Activated CD4-positive, CD25-positive, alpha-beta regulatory T cell treated with anti-CD3 and anti-CD28 coated beads, Interleukin-2, amount 50 U/mL, for 24 hours (primary cell): Measurements from ENCODE around the gene GYPC.
"Not testable (repeated sequence)": the region's sequence is repeated elsewhere in the genome, so short reads cannot be mapped to it uniquely, and the experiment has no call there.

ENCODE experiments used
- ATAC-seq, 2 donors: fragments of 150-1000 bp; cut with Tn5 transposase; one replicate each; pipeline ENCODE4 v1.10.0; 2021; ENCODE audit warnings: mild to moderate bottlenecking in 1 of 2, moderate library complexity in 1 of 2

GYPC gene

GRCh38 chr2:126672980-126673605, 17.1 kb downstream of the GYPC start:
- ATAC-seq: no peak

DNA sequence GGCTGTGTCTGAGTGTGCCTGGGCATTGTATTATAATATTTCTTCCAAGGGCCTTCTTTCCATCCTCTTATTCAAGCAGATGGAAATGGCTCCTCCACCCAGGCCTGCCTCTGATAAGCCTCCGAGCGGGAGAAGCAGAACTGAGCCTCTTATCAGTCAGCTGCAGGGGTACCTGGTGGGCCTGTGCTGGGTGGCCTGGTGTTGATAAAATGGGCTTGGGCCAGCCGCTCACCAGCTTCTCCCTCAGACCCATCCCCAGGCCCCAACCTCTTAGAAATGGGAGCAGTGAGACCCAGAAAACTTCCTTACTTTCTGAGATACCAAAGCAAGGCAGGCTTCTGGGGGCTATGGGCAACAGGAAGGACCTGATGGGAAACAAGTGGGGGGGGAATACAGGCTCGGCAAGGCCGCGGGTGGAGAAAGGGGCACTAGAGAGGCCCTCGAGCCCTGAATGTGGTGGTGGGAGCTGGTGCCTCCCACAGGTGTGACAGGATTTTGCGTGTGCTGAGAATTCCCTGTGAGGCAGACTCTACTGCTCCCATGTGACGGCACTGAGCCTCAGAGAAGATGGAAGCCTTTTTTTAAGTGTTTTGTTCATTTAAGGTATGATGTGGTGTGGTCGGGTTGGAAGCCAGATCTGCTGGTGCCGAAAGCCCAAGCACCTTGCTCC, 18.3 kb downstream of the GYPC start:
- no peak for ATAC-seq

DNA sequence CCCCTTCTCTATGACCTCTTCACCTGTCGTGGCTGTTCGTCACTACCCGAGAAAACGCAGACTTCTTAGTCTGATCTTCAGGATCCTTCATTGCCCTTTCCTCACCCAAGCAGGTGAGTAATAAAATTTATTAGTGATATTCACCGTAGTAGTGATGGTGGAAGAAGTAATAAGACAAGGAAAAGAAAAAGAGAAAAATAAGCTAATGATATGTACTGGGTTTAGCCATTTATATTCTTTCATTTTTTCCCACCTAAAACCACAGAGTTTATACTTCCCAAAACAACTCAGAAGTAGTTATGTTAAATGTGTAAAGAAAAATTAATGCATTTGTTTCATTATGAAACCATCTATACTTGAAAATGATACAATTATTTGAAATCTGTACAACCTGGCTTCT, 19.7 kb downstream of the GYPC start:
- ATAC-seq: no peak

GRCh38 chr2:126676221-126677175, 20.5 kb downstream of the GYPC start:
- ATAC-seq: no peak

DNA sequence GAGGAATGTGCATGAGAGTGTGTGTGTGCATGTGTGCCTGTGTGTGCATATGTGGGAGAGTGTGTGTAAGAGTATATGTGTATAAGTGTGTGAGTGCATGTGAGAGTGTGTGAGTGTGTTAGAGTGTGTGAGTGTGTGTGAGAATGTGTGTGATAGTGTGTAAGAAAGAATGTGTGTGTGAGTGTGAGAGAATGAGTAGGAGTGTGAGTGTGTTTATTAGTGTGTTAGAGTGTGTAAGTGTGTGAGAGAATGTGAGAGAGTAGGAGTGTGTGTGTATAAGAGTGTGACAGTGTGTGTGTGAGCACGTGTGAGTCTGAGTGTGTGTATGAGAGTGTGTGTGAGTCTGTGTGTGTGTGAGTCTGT, 21.2 kb downstream of the GYPC start:
- ATAC-seq: no peak

DNA sequence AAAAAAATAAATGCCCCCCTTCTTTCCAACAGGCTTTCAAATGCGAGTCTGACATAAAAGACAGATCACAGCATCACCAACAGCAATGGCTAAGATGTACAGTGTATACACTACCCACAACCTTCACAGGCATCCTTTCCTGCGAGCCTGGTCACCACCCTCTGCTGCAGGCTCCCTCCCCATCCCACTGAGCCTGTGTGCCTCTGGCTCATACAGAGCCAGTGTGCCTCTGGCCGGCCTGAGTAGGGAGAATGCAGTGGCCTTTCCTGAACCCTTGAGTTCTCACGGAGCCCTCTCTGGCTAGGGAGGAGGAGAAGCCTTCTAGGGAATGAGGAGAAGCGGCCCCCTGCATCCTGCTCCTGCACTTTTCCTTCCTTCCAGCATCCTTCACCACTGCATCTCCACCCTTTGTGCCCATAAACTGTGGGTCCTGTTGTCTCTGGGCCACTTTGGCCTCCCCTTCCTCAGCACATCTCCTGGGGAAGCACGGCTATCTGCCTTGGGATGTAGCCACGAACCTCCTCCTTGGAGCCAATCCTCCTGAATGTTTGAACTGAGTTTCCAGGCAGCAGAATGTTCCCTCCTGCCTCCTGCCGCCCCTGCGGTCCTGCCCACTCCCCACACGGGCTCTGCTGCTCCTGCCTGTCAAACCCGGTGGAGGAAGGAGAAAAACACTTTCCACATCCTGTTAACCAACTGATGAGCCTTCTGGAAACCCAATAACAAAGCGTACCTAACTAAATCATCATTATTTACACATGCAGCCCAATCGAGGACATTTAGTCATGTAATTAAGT, 22.5 kb downstream of the GYPC start:
- no peak for ATAC-seq

- no peak for ATAC-seq
Observed at GRCh38 chr2:126679094-126679713, 23.2 kb downstream of the GYPC start.

DNA sequence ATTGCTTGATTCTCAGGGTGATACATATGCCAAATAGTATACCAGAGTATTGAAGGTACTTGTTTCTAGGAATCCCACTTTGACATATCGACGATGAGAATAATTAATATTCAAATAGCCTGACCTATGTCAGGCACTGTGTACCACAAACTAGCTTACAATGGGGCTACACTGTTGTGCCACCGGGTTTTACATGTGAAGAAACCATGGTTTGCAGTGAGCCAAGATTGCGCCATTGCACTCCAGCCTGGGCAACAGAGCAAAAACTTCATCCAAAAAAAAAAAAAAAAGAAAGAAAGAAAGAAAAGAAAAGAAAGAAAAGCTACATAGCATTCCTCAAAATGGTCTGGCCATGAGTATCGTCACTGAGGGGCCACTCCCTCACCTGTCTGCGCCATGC, 25.5 kb downstream of the GYPC start:
- no peak for ATAC-seq

GRCh38 chr2:126685629-126686028, 29.7 kb downstream of the GYPC start:
- ATAC-seq: no peak

GRCh38 chr2:126686286-126686685, 30.3 kb downstream of the GYPC start:
- no peak for ATAC-seq

DNA sequence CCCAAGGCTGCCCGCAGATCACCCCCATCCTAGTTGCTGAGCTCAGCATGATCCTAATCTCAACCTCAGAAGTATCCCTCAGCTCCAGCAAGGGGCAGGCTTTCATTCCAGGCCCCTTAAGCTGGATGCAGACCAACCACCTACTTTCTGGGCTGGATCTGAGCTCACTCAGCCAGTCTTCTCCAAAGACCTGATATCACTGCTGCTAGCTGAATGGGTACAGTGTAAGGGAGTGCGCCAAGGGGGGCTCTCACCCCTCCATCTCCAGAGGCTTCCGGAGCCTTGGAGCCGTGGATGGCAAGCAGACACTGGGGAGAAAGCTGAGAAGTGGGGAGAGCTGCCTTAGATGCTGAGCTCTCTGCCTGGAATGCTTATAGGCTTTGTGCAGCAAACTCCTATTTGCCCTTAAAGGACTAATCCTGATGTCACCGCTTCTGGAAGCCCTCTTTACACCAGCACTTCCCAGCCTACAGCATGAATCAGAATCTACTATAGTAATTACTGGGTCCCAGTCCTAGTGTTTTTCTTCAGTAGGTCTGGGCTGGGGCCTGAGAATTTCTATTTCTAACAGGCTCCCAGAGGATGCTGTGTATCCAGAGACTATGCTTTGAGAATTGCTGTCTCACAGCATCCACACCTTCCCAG, 31.0 kb downstream of the GYPC start:
- ATAC-seq: no peak

DNA sequence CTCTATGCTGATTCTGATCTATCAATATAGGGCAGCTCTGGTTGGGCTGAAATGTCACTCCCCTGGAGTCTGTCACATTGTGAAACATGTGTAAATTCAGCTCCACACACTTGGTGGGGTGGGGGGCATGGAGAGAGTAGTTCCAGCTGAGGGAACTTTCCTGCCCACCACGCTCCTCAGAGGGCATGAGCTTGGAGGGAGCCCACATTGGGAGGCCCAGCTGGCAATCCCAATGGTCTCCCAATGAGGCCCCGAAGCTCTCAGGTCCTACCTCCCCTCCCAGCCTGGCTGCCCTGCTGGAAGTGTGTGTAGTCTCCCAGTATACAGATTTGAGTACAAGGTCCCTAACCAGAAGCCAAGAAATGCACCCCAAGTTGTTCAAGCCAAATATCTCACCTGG, 31.5 kb downstream of the GYPC start:
- no peak for ATAC-seq

DNA sequence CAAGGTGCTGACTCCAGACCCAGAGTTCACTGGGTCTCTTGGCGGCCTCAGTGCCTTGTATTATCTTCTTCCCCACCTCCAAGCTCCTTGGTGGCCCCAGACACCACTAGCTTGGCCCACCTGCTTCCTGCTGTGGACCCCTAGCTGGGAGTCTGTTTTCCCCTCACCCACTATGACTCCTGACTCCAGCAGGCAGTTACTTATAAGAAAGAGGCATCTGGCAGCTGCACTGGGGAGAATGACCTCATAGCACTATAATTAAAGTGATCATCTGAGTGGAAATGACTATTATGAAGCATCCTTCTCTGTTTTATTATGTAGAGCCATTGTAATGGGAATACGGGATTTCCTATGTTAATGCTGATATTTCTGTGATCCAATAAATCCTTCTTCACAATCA, 32.6 kb downstream of the GYPC start:
- not testable (repeated sequence) for ATAC-seq

GRCh38 chr2:126692241-126692640, 36.3 kb downstream of the GYPC start:
- ATAC-seq: not testable (repeated sequence)

- not testable (repeated sequence) for ATAC-seq
Observed at GRCh38 chr2:126692934-126693592, 37.1 kb downstream of the GYPC start.

GRCh38 chr2:126696644-126697520, 40.9 kb downstream of the GYPC start:
- ATAC-seq: no peak

DNA sequence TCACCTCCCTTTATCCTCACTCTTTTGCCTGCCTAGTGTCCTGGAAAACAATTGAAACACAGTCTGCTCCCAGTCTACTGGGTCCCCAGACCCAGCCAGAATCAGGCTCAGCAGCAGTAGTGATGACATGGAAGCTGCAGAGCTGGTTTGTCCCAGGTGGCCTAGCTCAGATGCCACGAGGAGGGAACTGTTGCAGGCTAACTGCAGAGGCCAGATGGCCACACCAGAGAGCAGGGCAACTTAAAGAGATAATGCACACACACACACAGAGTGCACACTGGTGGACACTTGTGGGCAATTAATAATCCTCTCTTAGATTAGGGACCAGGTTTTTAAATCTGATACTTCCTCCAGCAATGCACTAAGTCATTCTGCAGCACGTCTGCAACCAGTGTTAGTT, 42.4 kb downstream of the GYPC start:
- ATAC-seq: no peak

- ATAC-seq: no peak
Observed at GRCh38 chr2:126699018-126699417, 43.1 kb downstream of the GYPC start.

GRCh38 chr2:126699716-126700581, 44.0 kb downstream of the GYPC start:
- ATAC-seq: no peak
